Panc1 (cell line): ENCODE measurements around the gene LRRC74A. TPM values are rescaled to one million over a fixed set of nuclear protein-coding genes. Genes with fewer than 3 reads are reported as not detected.

Experiments used
- ATAC-seq: fragments of 200-7000 bp; cut with Tn5 transposase; 2 replicates; pipeline ENCODE4 v1.9.1; 2020; ENCODE audit warnings: mild to moderate bottlenecking, moderate library complexity
- BruUV-seq: library from RNA; stranded (reverse); fragments of 400-500 nt; replicated peaks from 2 replicates; lab custom pipeline; 2021; lab: Mats Ljungman, UMichigan
- CTCF ChIA-PET: fragments of 300-600 bp; sonication (Branson Sonifier 250); formaldehyde crosslinking; loops from one replicate; lab custom pipeline; 2022; ENCODE audit warnings: antibody characterized with exemption; lab: Charles Lee
- POLR2A ChIA-PET: fragments of 300-600 bp; sonication (Branson Sonifier 250); formaldehyde crosslinking; loops from one replicate; lab custom pipeline; 2022; ENCODE audit warnings: antibody characterized with exemption; lab: Charles Lee
- DNase-seq: peaks from one replicate; pipeline ENCODE4 v3.0.0-alpha.2; 2010; ENCODE audit warnings: low read depth, low spot score
- H3K27ac ChIP-seq: 2 replicates; pipeline ENCODE4 v1.5.1; 2011; ENCODE audit warnings: mild to moderate bottlenecking, low read length, inconsistent platforms
- H3K27me3 ChIP-seq: fragments of 200-500 bp; sonication (Bioruptor generic); 2 replicates; pipeline ENCODE4 v1.6.0; 2014; ENCODE audit warnings: low read length, inconsistent platforms; ENCODE audit not compliant: control insufficient read depth, insufficient read depth
- H3K36me3 ChIP-seq: fragments of 200-500 bp; sonication (Bioruptor generic); 2 replicates; pipeline ENCODE4 v1.5.1; 2014; ENCODE audit warnings: inconsistent platforms, mild to moderate bottlenecking, low read length, moderate library complexity; ENCODE audit not compliant: control insufficient read depth, insufficient read depth
- H3K4me1 ChIP-seq: 2 replicates; pipeline ENCODE4 v1.5.1; 2011; ENCODE audit warnings: inconsistent platforms, mild to moderate bottlenecking, low read length, moderate library complexity; ENCODE audit not compliant: control insufficient read depth, insufficient read depth
- H3K4me3 ChIP-seq, 2 experiments: 2 replicates each; pipeline ENCODE4 v1.5.1; 2011 to 2012; ENCODE audit warnings: low read depth in 2 of 2, low read length in 2 of 2, mild to moderate bottlenecking in 2 of 2, inconsistent platforms in 1 of 2, moderate library complexity in 1 of 2
- H3K9me3 ChIP-seq: fragments of 200-500 bp; sonication (Bioruptor generic); 2 replicates; pipeline ENCODE4 v1.5.1; 2014; ENCODE audit warnings: low read depth, mild to moderate bottlenecking, inconsistent platforms, low read length, moderate library complexity; ENCODE audit not compliant: control insufficient read depth, insufficient read depth
- POLR2AphosphoS5 ChIP-seq: IDR thresholded peaks from 2 replicates; pipeline ENCODE4 v1.6.1; 2012; ENCODE audit warnings: mild to moderate bottlenecking, low read depth, low read length, moderate library complexity
- SIN3A ChIP-seq: IDR thresholded peaks from 2 replicates; pipeline ENCODE4 v1.6.1; 2012; ENCODE audit warnings: low read depth, mild to moderate bottlenecking, low read length, moderate library complexity, borderline replicate concordance; ENCODE audit not compliant: insufficient read depth
- TCF7L2 ChIP-seq: IDR thresholded peaks from 2 replicates; pipeline ENCODE4 v1.6.1; 2011; ENCODE audit warnings: mild to moderate bottlenecking, low read depth, low read length, inconsistent platforms
- in situ Hi-C: cut with HindIII; loops from 2 replicates; pipeline ENCODE4 v1.10.0; 2016; ENCODE audit warnings: low sequenced_read_pairs, low pct_unique_long_range_greater_than_20kb
- intact Hi-C: fragments of 100-400 bp; cut with micrococcal nuclease; formaldehyde crosslinking; loops from one replicate; pipeline ENCODE4 v1.10.0; 2022; ENCODE audit not compliant: unreplicated experiment
- total RNA-seq: library from RNA; stranded (reverse); gene quantifications from one replicate; pipeline ENCODE4 v1.2.1, GENCODE V29; 2021; ENCODE audit not compliant: unreplicated experiment
- TF ChIP-seq, protein P1 (sequence below): fragments of 450-650 bp; IDR thresholded peaks from 2 replicates; pipeline ENCODE4 v1.5.1; 2017; ENCODE audit warnings: mild to moderate bottlenecking
- TF ChIP-seq, protein P2 (sequence below), 2 experiments: IDR thresholded peaks; 2 replicates each; pipeline ENCODE4 v1.6.1; 2011 to 2012; ENCODE audit warnings: low read depth in 2 of 2, control low read depth in 1 of 2, low read length in 1 of 2, mild to moderate bottlenecking in 1 of 2, moderate library complexity in 1 of 2; ENCODE audit not compliant: insufficient read depth in 1 of 2

LRRC74A gene
- total RNA-seq, 1 experiment from 2014 or later: not detected

DNA sequence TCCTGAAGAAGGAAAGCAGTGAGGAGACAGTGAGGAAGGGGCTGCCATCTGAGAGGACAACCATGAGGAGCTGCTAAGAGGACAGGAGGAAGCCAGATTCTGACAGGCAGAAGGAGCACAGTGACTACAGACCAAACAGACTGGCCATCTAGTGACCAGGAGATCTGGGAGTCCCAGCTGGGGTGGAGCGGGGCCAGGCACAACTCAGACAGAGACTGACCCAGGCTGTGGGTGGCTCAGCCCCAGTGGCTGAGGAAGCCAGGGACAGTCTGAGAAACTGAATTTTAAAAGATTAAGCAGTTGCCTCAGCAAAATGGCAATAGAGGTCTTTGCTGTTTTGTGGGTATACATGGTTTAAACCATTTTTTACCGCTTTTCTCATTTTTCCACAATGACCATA is 28.9 kb downstream of the LRRC74A start:
- no TSS peak for BruUV-seq
- no peaks in the 10 kb centered on the region for H3K27me3 ChIP-seq
- ChIA-PET POLR2A (no interaction called here), CTCF (no interaction called here)
- intact Hi-C loops (no loop called here), in situ Hi-C loops (no loop called here)
- H3K36me3 ChIP-seq: no peaks in the 10 kb centered on the region
- H3K9me3 ChIP-seq: no peaks in the 10 kb centered on the region
- no peak for ATAC-seq
- TF ChIP-seq TCF7L2 (no peak), SIN3A (no peak), POLR2AphosphoS5 (no peak)
- TF ChIP-seq, protein P1, sequence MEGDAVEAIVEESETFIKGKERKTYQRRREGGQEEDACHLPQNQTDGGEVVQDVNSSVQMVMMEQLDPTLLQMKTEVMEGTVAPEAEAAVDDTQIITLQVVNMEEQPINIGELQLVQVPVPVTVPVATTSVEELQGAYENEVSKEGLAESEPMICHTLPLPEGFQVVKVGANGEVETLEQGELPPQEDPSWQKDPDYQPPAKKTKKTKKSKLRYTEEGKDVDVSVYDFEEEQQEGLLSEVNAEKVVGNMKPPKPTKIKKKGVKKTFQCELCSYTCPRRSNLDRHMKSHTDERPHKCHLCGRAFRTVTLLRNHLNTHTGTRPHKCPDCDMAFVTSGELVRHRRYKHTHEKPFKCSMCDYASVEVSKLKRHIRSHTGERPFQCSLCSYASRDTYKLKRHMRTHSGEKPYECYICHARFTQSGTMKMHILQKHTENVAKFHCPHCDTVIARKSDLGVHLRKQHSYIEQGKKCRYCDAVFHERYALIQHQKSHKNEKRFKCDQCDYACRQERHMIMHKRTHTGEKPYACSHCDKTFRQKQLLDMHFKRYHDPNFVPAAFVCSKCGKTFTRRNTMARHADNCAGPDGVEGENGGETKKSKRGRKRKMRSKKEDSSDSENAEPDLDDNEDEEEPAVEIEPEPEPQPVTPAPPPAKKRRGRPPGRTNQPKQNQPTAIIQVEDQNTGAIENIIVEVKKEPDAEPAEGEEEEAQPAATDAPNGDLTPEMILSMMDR: no peak
- TF ChIP-seq, protein P2, sequence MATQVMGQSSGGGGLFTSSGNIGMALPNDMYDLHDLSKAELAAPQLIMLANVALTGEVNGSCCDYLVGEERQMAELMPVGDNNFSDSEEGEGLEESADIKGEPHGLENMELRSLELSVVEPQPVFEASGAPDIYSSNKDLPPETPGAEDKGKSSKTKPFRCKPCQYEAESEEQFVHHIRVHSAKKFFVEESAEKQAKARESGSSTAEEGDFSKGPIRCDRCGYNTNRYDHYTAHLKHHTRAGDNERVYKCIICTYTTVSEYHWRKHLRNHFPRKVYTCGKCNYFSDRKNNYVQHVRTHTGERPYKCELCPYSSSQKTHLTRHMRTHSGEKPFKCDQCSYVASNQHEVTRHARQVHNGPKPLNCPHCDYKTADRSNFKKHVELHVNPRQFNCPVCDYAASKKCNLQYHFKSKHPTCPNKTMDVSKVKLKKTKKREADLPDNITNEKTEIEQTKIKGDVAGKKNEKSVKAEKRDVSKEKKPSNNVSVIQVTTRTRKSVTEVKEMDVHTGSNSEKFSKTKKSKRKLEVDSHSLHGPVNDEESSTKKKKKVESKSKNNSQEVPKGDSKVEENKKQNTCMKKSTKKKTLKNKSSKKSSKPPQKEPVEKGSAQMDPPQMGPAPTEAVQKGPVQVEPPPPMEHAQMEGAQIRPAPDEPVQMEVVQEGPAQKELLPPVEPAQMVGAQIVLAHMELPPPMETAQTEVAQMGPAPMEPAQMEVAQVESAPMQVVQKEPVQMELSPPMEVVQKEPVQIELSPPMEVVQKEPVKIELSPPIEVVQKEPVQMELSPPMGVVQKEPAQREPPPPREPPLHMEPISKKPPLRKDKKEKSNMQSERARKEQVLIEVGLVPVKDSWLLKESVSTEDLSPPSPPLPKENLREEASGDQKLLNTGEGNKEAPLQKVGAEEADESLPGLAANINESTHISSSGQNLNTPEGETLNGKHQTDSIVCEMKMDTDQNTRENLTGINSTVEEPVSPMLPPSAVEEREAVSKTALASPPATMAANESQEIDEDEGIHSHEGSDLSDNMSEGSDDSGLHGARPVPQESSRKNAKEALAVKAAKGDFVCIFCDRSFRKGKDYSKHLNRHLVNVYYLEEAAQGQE (IDR thresholded peaks at IDR 0.05; ENCODE audit: insufficient read depth in 1 of 2, low read depth in 2 of 2, low read length in 1 of 2): no peak
- no peak for DNase-seq
- no peaks in the 10 kb centered on the region for H3K4me1 ChIP-seq
- no peak overlapping the region for H3K4me3 ChIP-seq
- no peak overlapping the region for H3K27ac ChIP-seq

- no TSS peak for BruUV-seq
- Histone ChIP-seq H3K4me3 (no peak overlapping the region), H3K4me1 (no peaks in the 10 kb centered on the region), H3K27ac (no peak overlapping the region), H3K9me3 (no peaks in the 10 kb centered on the region), H3K36me3 (no peaks in the 10 kb centered on the region), H3K27me3 (no peaks in the 10 kb centered on the region)
- in situ Hi-C loops (no loop called here), intact Hi-C loops (no loop called here)
- ATAC-seq (no peak), DNase-seq (no peak)
- ChIA-PET CTCF (no interaction called here), POLR2A (no interaction called here)
- TF ChIP-seq, protein P2 (IDR thresholded peaks at IDR 0.05; ENCODE audit: insufficient read depth in 1 of 2, low read depth in 2 of 2, low read length in 1 of 2): no peak
- no peak for TF ChIP-seq POLR2AphosphoS5
- TF ChIP-seq TCF7L2: no peak
- TF ChIP-seq SIN3A: no peak
- TF ChIP-seq, protein P1: no peak
Observed at GRCh38 chr14:76856769-76857168, 30.6 kb downstream of the LRRC74A start.
